Neuronal stem cell (in vitro differentiated cells): ENCODE measurements around the gene FAM107B.
"Not testable (repeated sequence)": the region's sequence is repeated elsewhere in the genome, so short reads cannot be mapped to it uniquely, and the experiment has no call there.

Experiments used
- DNase-seq: peaks from one replicate; pipeline ENCODE4 v3.0.0-alpha.2; 2013; ENCODE audit warnings: low spot score
- H2AFZ ChIP-seq: one replicate; pipeline ENCODE4 v1.6.1; 2013; ENCODE audit warnings: mild to moderate bottlenecking, low read length, inconsistent platforms
- H2AK5ac ChIP-seq: 2 replicates; pipeline ENCODE4 v1.6.1; 2013; ENCODE audit warnings: low read depth, mild to moderate bottlenecking, inconsistent platforms, low read length, moderate library complexity, mixed read lengths
- H2BK120ac ChIP-seq: 2 replicates; pipeline ENCODE4 v1.6.1; 2013; ENCODE audit warnings: low read depth, mild to moderate bottlenecking, inconsistent platforms, low read length, moderate library complexity, mixed read lengths
- H2BK12ac ChIP-seq: one replicate; pipeline ENCODE4 v1.6.1; 2013; ENCODE audit warnings: low read length, inconsistent platforms
- H2BK15ac ChIP-seq: 2 replicates; pipeline ENCODE4 v1.6.1; 2013; ENCODE audit warnings: mild to moderate bottlenecking, low read length, inconsistent platforms, mixed read lengths
- H2BK5ac ChIP-seq: one replicate; pipeline ENCODE4 v1.6.1; 2013; ENCODE audit warnings: inconsistent platforms, mild to moderate bottlenecking, low read length, moderate library complexity
- H3K14ac ChIP-seq: one replicate; pipeline ENCODE4 v1.6.1; 2013; ENCODE audit warnings: low read length, inconsistent platforms
- H3K18ac ChIP-seq: 2 replicates; pipeline ENCODE4 v1.6.1; 2013; ENCODE audit warnings: low read length, inconsistent platforms
- H3K23ac ChIP-seq: 2 replicates; pipeline ENCODE4 v1.6.1; 2013; ENCODE audit warnings: low read depth, mild to moderate bottlenecking, mixed read lengths, low read length, inconsistent platforms; ENCODE audit not compliant: poor library complexity
- H3K27ac ChIP-seq: replicated peaks from 3 replicates; pipeline ENCODE4 v1.5.1; 2013; ENCODE audit warnings: low read length, inconsistent platforms
- H3K27me3 ChIP-seq, 3 experiments: 2 replicates each; pipeline ENCODE4 v1.6.1; 2013; ENCODE audit warnings: low read length in 3 of 3, mild to moderate bottlenecking in 2 of 3, inconsistent platforms in 1 of 3, low read depth in 1 of 3, mixed read lengths in 1 of 3, moderate library complexity in 1 of 3; ENCODE audit not compliant: control insufficient read depth in 3 of 3, insufficient read depth in 3 of 3
- H3K36me3 ChIP-seq, 2 donors: replicated peaks in 1 of 2; 2 replicates each; pipeline ENCODE4 v1.6.1; 2013; ENCODE audit warnings: low read length in 2 of 2; ENCODE audit not compliant: control insufficient read depth in 2 of 2, insufficient read depth in 2 of 2
- H3K4ac ChIP-seq: 2 replicates; pipeline ENCODE4 v1.6.1; 2013; ENCODE audit warnings: inconsistent platforms, mild to moderate bottlenecking, low read length, moderate library complexity
- H3K4me1 ChIP-seq, 2 donors: 1 replicate in 1 of 2; 2 replicates in 1 of 2; pipeline ENCODE4 v1.6.1; 2013; ENCODE audit warnings: low read length in 2 of 2, low read depth in 1 of 2; ENCODE audit not compliant: control insufficient read depth in 2 of 2, insufficient read depth in 1 of 2
- H3K4me2 ChIP-seq: one replicate; pipeline ENCODE4 v1.6.1; 2013; ENCODE audit warnings: mild to moderate bottlenecking, low read length, inconsistent platforms; ENCODE audit not compliant: insufficient read depth, poor library complexity, severe bottlenecking
- H3K4me3 ChIP-seq, 2 donors: 2 replicates each; pipeline ENCODE4 v1.5.1; 2013; ENCODE audit warnings: low read length in 2 of 2, mild to moderate bottlenecking in 2 of 2, inconsistent platforms in 1 of 2, moderate library complexity in 1 of 2
- H3K79me1 ChIP-seq: one replicate; pipeline ENCODE4 v1.6.1; 2013; ENCODE audit warnings: low read depth, mild to moderate bottlenecking, inconsistent platforms, low read length, moderate library complexity
- H3K9ac ChIP-seq: one replicate; pipeline ENCODE4 v1.6.1; 2013; ENCODE audit warnings: mild to moderate bottlenecking, low read depth, low read length, inconsistent platforms; ENCODE audit not compliant: poor library complexity
- H3K9me3 ChIP-seq, 2 donors: replicated peaks in 1 of 2; 2 replicates each; pipeline versions ENCODE3 to v1.6.1; 2013; ENCODE audit warnings: low read length in 2 of 2, mild to moderate bottlenecking in 2 of 2, inconsistent platforms in 1 of 2, low read depth in 1 of 2, mixed read lengths in 1 of 2, moderate library complexity in 1 of 2; ENCODE audit not compliant: control insufficient read depth in 2 of 2, insufficient read depth in 1 of 2
- H4K8ac ChIP-seq: one replicate; pipeline ENCODE4 v1.6.1; 2013; ENCODE audit warnings: low read depth, mild to moderate bottlenecking, inconsistent platforms, low read length, moderate library complexity
- H4K91ac ChIP-seq: one replicate; pipeline ENCODE4 v1.6.1; 2013; ENCODE audit warnings: low read length, low read depth, mild to moderate bottlenecking, inconsistent platforms; ENCODE audit not compliant: poor library complexity
- WGBS, 2 donors: extraction: QIAGEN DNeasy Blood & Tissue Kit; methylation state at CpG; one replicate each; pipeline ENCODE4 v1.1.7; 2013; ENCODE audit warnings: missing lambda C conversion rate in 2 of 2, mixed read lengths in 1 of 2; ENCODE audit not compliant: insufficient read length in 2 of 2, insufficient replicate concordance in 1 of 2; ENCODE audit errors: extremely low coverage in 2 of 2; 5-methylcytosine and 5-hydroxymethylcytosine counted together

Gene FAM107B

DNA sequence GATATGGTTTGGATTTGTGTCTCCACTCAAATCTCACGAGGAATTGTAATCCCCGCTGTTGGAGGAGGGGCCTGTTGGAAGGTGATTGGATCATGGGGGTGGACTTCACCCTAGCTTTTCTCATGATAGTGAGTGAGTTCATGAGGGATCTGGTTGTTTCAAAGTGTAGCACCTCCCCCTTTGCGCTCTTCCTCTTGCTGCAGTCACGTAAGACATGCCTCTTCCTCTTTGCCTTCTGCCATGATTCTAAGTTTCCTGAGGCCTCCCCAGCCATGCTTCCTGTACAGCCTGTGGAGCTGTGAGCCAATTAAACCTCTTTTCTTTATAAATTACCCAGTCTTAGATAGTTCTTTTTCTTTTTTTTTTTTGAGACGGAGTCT lies 46.1 kb upstream of the FAM107B start:
- Histone ChIP-seq H3K27me3 (no peaks in the 10 kb centered on the region), H2BK15ac (no peak overlapping the region), H3K23ac (no peak overlapping the region), H3K9me3 (no peaks in the 10 kb centered on the region), H3K9ac (no peak overlapping the region), H2BK120ac (no peak overlapping the region), H2AK5ac (no peak overlapping the region), H3K79me1 (no peaks in the 10 kb centered on the region), H4K8ac (no peak overlapping the region), H3K4me3 (no peak overlapping the region), H3K36me3 (no peaks in the 10 kb centered on the region), H3K14ac (no peak overlapping the region), H3K4ac (no peak overlapping the region), H4K91ac (no peak overlapping the region), H3K18ac (no peak overlapping the region), H3K4me1 (no peaks in the 10 kb centered on the region), H2BK12ac (no peak overlapping the region), H2AFZ (no peak overlapping the region), H3K27ac (no peak overlapping the region), H3K4me2 (no peak overlapping the region), H2BK5ac (no peak overlapping the region)
- no peak for DNase-seq
- WGBS, 2 donors = no CpG with 5 or more reads among the region's 5 CpGs

GRCh38 chr10:14820010-14820774 lies 45.5 kb upstream of the FAM107B start:
- Histone ChIP-seq H3K36me3 (no peaks in the 10 kb centered on the region), H3K4me3 (no peak overlapping the region), H3K79me1 (no peaks in the 10 kb centered on the region), H3K27ac (no peak overlapping the region), H4K91ac (no peak overlapping the region), H2BK12ac (no peak overlapping the region), H2BK120ac (no peak overlapping the region), H3K9me3 (no peaks in the 10 kb centered on the region), H3K4me2 (no peak overlapping the region), H4K8ac (no peak overlapping the region), H2AFZ (no peak overlapping the region), H3K27me3 (no peaks in the 10 kb centered on the region), H3K14ac (no peak overlapping the region), H2BK5ac (no peak overlapping the region), H3K4me1 (no peaks in the 10 kb centered on the region), H2AK5ac (no peak overlapping the region), H3K18ac (no peak overlapping the region), H3K9ac (no peak overlapping the region), H2BK15ac (no peak overlapping the region), H3K23ac (no peak overlapping the region), H3K4ac (no peak overlapping the region)
- no CpG with 5 or more reads among the region's 10 CpGs for WGBS, 2 donors
- DNase-seq = no peak

GRCh38 chr10:14816717-14817116 lies 42.0 kb upstream of the FAM107B start:
- H2BK5ac ChIP-seq, H2AK5ac ChIP-seq, H3K4me3 ChIP-seq, H3K9me3 ChIP-seq, H4K8ac ChIP-seq, H2BK15ac ChIP-seq, H3K27ac ChIP-seq, H3K79me1 ChIP-seq, H3K4me1 ChIP-seq, H3K36me3 ChIP-seq, H3K4me2 ChIP-seq, H3K23ac ChIP-seq, H3K18ac ChIP-seq, H2BK120ac ChIP-seq, H2BK12ac ChIP-seq, H3K9ac ChIP-seq, H3K27me3 ChIP-seq, H3K14ac ChIP-seq, H2AFZ ChIP-seq, H3K4ac ChIP-seq, DNase-seq, H4K91ac ChIP-seq: not testable (repeated sequence)
- WGBS, 2 donors = no CpG with 5 or more reads among the region's 7 CpGs

- Histone ChIP-seq H3K27ac (no peak overlapping the region), H3K4me3 (no peak overlapping the region), H2BK5ac (no peak overlapping the region), H4K91ac (no peak overlapping the region), H3K23ac (no peak overlapping the region), H3K9me3 (no peaks in the 10 kb centered on the region), H3K4me1 (no peaks in the 10 kb centered on the region), H3K9ac (no peak overlapping the region), H3K36me3 (no peaks in the 10 kb centered on the region), H3K79me1 (no peaks in the 10 kb centered on the region), H2AFZ (peak overlapping the region; percentile 1), H3K4ac (no peak overlapping the region), H3K14ac (no peak overlapping the region), H2BK15ac (no peak overlapping the region), H2BK120ac (no peak overlapping the region), H3K4me2 (no peak overlapping the region), H3K27me3 (no peaks in the 10 kb centered on the region), H2BK12ac (no peak overlapping the region), H3K18ac (no peak overlapping the region), H2AK5ac (no peak overlapping the region), H4K8ac (no peak overlapping the region)
- DNase-seq = no peak
- no CpG with 5 or more reads among the region's 6 CpGs for WGBS, 2 donors
Observed at GRCh38 chr10:14815681-14816080, 41.0 kb upstream of the FAM107B start.
